Muscle layer of colon (tissue), 2 donors: ENCODE measurements around the gene LRRC37A3.
"Not testable (repeated sequence)": the region's sequence is repeated elsewhere in the genome, so short reads cannot be mapped to it uniquely, and the experiment has no call there.

ENCODE experiments used
- H3K27ac ChIP-seq: one replicate; pipeline ENCODE4 v1.7.0; 2013; ENCODE audit warnings: low read depth, mild to moderate bottlenecking, low read length, moderate library complexity
- H3K27me3 ChIP-seq, 2 donors: one replicate each; pipeline ENCODE4 v1.7.0; 2013; ENCODE audit warnings: low read length in 2 of 2, mild to moderate bottlenecking in 2 of 2; ENCODE audit not compliant: insufficient read depth in 2 of 2, control insufficient read depth in 1 of 2
- H3K36me3 ChIP-seq: one replicate; pipeline ENCODE4 v1.7.0; 2013; ENCODE audit warnings: mild to moderate bottlenecking, low read length; ENCODE audit not compliant: insufficient read depth
- H3K4me1 ChIP-seq: one replicate; pipeline ENCODE4 v1.7.0; 2013; ENCODE audit warnings: mild to moderate bottlenecking, low read length; ENCODE audit not compliant: insufficient read depth
- H3K4me3 ChIP-seq, 2 donors: one replicate each; pipeline ENCODE4 v1.7.0; 2013; ENCODE audit warnings: low read length in 2 of 2, low read depth in 1 of 2, mild to moderate bottlenecking in 1 of 2, moderate library complexity in 1 of 2
- H3K9ac ChIP-seq: one replicate; pipeline ENCODE4 v1.7.0; 2013; ENCODE audit warnings: low read length
- H3K9me3 ChIP-seq: one replicate; pipeline ENCODE4 v1.7.0; 2013; ENCODE audit warnings: mild to moderate bottlenecking, low read length
- donor health status: abdominal sarcoma.
- donor health status: Adenocarcinoma of cecum.

The LRRC37A3 gene

DNA sequence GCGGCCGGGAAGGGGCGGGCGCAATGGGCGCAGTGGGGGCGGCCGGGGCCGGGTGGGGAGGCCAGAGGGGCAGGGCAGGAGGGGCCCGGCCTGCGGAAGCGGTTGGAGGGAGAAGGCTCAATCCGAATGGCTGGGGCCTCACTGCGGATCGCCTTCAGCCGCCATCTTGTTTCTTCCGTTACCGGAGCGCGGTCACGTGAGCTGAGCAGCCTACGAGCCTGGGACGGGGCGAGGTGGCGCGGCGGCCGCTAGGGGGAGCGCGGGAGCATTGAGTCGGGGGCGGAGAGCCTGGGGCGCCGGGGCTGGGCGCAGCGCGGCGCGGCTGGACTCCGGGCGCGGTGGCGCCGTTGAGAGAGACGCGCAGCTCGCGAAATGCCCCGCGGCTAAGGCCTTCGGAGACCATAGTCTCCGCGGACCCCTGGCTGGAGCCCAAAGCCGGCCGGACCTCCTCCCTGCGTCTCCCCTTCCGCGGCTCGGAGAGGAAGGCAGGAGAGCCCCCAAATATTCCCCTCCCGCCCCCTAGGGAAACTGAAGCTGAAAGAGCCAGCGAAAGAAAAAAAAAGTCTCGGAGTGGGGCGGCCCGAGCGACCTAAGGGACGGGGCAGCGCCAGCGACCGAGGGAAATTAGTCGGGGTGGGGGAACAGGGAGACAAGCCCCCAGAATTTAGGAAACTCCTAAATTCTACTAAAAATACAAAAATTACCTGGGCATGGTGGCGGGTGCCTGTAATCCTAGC, at the start of gene LRRC37A3:
TSS of gene LRRC37A3 (minus strand) at position 190 of the 737 bp plus-strand sequence. CDS start 22,221 bp downstream, outside the sequence.
- H3K9me3 ChIP-seq, H3K9ac ChIP-seq, H3K4me1 ChIP-seq, H3K36me3 ChIP-seq, H3K27me3 ChIP-seq: not testable (repeated sequence)
- Histone ChIP-seq H3K4me3 (peak within 1 kb of the TSS; percentile 60 to 87), H3K27ac (peak within 1 kb of the TSS; percentile 78)

DNA sequence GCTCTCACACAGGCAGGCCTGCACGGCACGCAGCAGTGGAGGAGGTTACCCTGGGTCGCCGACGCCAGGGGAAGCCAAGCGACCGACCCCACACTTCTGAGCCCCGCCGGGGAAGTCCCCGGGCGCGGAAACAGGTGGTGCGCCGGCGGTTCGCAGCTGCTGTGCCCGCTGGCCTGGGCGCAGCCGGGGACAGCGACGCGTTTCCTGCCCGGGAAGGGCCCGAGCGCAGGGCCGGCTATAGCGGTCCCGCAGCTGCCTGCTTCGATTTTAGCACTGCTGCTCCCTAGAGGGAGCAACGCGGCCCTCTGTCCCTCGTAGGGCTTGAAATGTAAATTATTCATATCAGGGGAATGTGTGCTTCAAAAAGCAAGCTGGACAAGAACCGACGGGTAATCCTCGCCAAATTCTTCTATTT, 46.6 kb upstream of the LRRC37A3 start:
- H3K4me1 ChIP-seq = peaks cover 12% of the 10 kb centered on the region
- not testable (repeated sequence) for H3K4me3 ChIP-seq, H3K27me3 ChIP-seq, H3K27ac ChIP-seq, H3K36me3 ChIP-seq, H3K9me3 ChIP-seq, H3K9ac ChIP-seq

DNA sequence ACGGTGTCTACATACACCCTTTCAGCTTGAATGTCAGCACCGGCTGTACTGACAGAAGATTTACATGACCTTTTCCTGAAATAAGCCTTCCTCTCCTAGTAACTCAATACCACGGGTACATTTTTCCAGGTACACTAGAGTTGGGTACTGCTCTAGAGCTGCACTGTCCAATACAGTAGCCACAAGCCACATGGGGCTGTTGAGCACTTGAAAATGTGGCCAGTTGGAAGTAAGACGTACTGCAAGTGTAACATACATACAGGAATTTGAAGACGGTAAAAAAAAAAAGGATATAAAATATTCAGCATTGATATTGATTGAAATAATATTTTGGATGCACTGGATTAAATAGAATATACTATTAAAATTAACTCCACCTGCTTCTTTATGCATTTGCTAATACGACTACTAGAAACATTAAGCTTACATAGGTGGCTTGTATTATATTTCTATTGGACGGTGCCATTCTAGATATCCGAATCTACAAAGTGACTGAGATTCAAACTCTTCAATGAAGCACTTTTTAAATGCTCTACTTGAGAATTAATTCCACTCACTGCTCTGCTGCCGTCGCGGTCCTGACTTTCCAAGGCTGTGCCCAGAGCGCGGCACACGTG, 46.1 kb upstream of the LRRC37A3 start:
- H3K4me1 ChIP-seq = peaks cover 12% of the 10 kb centered on the region
- H3K27ac ChIP-seq, H3K4me3 ChIP-seq, H3K9me3 ChIP-seq, H3K9ac ChIP-seq, H3K36me3 ChIP-seq, H3K27me3 ChIP-seq: not testable (repeated sequence)

DNA sequence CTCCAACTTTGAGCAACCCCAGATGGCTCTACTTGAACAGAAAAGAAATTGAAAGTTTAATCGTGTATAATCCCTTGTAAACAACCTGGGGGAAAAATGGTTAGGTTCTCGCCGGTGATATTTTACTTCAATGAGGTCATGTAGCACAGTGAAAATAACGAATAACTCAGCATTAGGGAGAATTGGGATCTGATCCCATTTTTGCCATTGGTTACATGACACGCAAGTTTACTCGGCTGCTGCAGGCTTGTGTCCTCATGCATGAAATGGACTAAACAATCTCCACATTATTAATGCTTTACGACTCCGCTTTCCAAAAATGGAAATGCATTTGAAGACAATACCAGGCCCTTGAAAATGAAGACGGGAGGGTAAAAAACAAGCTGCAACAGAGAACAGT, 45.5 kb upstream of the LRRC37A3 start:
- Histone ChIP-seq H3K9ac (no peak overlapping the region), H3K27me3 (no peaks in the 10 kb centered on the region), H3K4me3 (no peak overlapping the region), H3K9me3 (no peaks in the 10 kb centered on the region), H3K27ac (no peak overlapping the region), H3K4me1 (peaks cover 12% of the 10 kb centered on the region), H3K36me3 (no peaks in the 10 kb centered on the region)

DNA sequence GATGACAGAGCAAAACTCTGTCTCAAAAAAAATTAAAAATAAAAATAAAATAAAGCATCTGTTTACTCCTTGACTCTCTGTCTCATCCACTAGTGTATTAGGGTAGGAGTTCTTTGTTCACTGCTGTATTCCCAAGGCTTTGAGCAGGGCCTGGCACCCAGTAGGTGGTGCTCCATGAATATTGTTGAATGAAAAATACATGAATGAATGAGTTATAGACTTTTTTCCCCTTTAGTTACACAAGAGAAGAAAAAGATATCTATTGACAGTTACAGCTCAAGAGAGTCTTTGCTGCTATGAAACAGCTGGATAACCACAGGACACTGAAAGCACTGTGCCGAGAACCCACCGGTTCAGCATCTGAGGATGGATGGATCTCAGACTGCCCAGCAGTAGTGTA, 44.5 kb upstream of the LRRC37A3 start:
- not testable (repeated sequence) for H3K27ac ChIP-seq
- H3K4me1 ChIP-seq = peaks cover 12% of the 10 kb centered on the region

DNA sequence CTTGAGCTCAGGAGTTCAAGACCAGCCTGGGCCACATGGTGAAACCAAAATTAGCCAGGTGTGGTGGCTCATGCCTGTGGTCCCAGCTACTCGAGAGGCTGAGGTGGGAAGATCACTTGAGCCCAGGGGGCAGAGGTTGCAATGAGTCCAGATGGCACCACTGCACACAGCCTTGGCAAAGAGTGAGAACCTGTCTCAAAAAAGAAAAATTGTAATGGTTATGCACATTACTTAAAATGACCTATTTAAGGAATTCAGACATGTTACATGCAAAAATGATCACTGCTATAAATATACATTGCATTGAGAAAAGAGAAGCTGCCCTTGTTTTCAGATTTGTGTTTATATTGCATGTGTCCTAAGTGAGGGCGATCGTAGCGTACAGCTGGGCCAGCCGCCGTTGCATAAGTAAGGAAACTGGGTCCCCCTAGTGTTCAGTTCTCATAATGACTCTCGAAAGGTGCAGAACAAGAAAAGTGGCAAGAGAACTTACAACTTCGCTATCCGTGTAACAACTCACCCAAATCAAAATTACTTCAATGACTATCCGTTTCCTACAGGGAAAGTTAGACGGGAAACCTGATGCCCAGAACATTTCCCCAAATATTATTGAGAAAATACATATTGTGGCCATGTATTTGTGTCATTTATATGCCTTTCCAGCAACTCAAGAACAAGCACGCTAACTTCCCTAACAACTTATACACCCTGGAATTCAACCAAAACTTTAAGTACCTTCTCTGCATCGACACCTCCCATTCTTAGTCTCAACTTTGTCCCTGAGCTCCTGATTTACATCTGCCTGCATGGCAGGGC, 42.5 kb upstream of the LRRC37A3 start:
- H3K27ac ChIP-seq = peak overlapping the region; percentile 24
- not testable (repeated sequence) for H3K9me3 ChIP-seq, H3K36me3 ChIP-seq, H3K27me3 ChIP-seq, H3K9ac ChIP-seq
- H3K4me3 ChIP-seq = peak overlapping the region in 1 of 2 donors; percentile 7
- peaks cover 12% of the 10 kb centered on the region for H3K4me1 ChIP-seq

More for the DNA sequence above, 44.5 kb upstream of the LRRC37A3 start:
- H3K9me3 ChIP-seq, H3K9ac ChIP-seq, H3K27me3 ChIP-seq, H3K4me3 ChIP-seq, H3K36me3 ChIP-seq: not testable (repeated sequence)

DNA sequence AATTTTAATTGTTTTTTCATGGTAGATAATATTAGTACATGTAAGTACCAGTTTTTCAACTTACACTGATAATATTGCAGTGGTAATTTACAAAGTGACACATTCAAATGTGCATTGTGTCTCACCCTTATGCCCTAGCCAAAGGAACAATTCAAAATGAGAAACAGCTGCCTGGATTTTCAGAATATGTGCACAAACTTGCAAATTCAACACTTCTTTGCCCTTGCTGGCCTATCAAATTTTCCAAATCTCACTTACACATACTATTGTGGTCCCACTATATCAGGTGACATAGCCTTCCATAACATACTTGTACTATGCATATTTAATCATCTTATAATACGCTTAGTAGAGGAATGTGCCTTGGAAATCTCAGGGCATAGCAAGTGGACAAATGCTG, 32.6 kb upstream of the LRRC37A3 start:
- H3K9me3 ChIP-seq = no peaks in the 10 kb centered on the region
- H3K27ac ChIP-seq = no peak overlapping the region
- H3K4me3 ChIP-seq = no peak overlapping the region
- H3K36me3 ChIP-seq = no peaks in the 10 kb centered on the region
- no peaks in the 10 kb centered on the region for H3K4me1 ChIP-seq
- no peak overlapping the region for H3K9ac ChIP-seq
- no peaks in the 10 kb centered on the region for H3K27me3 ChIP-seq

DNA sequence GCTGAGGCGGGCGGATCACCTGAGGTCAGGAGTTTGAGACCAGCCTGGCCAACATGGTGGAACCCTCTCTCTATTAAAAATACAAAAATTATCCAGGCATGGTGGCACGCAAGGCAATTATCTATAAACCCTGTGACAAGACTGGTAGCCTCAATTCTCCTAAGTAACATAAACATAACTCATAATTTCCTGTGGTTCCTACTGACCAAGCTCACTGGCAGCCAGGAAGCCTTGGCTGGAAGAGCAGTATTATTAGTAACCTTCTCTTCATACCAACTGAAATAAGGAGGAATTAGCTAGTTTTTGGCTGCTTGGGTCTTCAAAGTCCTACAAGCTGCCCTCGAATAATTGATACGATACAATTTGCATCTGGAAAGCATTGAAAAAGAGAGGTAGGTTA, 31.6 kb upstream of the LRRC37A3 start:
- Histone ChIP-seq H3K27ac (no peak overlapping the region), H3K4me1 (no peaks in the 10 kb centered on the region), H3K4me3 (no peak overlapping the region), H3K36me3 (no peaks in the 10 kb centered on the region), H3K9me3 (no peaks in the 10 kb centered on the region), H3K27me3 (no peaks in the 10 kb centered on the region), H3K9ac (no peak overlapping the region)

DNA sequence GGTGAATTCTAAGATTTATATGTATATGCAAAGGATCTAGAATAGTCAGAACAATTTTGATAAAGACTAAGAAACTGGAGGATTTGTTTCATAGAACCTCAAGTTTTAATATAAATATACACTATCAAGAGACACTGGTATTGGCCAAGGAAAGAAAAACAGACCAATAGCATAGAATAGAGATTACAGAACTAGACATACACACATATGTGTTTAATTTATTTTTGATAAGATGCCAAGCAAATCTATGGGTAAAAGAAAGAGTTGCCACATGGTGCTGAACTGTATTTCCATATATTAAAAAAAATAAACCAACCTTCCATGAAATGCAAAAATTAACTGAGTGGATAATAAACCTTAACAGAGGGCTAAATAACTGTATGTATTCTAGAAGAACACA, 27.9 kb upstream of the LRRC37A3 start:
- H3K4me3 ChIP-seq = no peak overlapping the region
- H3K9ac ChIP-seq = no peak overlapping the region
- no peaks in the 10 kb centered on the region for H3K27me3 ChIP-seq
- no peak overlapping the region for H3K27ac ChIP-seq
- no peaks in the 10 kb centered on the region for H3K4me1 ChIP-seq
- no peaks in the 10 kb centered on the region for H3K36me3 ChIP-seq
- H3K9me3 ChIP-seq = no peaks in the 10 kb centered on the region

DNA sequence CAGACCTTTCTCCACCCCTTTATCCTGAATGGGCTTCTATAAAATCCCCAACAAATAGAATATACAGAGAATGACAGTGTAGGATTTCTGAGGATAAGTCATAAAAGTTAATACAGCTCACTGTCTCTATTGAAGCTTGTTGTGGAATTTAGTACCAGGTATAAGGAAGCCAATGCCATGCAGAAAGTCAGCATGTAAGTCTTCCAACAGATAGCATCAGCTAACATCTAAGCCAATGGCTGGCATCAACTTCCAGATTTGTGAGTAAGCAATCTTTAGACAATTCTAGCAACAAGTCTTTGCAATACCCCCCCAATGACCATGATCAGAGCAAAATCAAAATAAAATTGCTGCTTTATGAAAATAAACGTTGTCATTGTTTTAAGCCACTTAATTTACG, 22.5 kb upstream of the LRRC37A3 start:
- Histone ChIP-seq H3K27me3 (no peaks in the 10 kb centered on the region), H3K4me3 (no peak overlapping the region), H3K27ac (no peak overlapping the region), H3K9me3 (no peaks in the 10 kb centered on the region), H3K9ac (no peak overlapping the region), H3K4me1 (no peaks in the 10 kb centered on the region), H3K36me3 (no peaks in the 10 kb centered on the region)

DNA sequence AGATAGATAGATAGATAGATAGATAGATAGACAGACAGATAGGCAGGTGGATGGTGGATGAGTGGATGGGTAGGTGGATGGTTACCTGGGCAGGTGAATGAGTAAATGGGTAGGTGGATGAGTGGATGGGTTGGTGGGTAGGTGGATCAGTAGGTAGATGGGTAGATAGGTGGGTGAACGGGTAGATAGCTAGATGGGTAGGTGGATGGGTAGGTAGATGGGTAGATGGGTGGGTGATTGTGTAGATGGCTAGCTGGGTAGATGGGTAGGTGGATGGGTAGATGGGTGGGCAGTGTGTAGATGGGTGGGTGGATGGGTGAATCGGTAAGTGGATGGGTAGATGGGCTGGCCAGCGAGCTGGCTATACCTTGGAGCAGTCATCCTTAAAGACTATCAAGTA, 21.8 kb upstream of the LRRC37A3 start:
- Histone ChIP-seq H3K4me3 (no peak overlapping the region), H3K9ac (no peak overlapping the region), H3K36me3 (no peaks in the 10 kb centered on the region), H3K27me3 (no peaks in the 10 kb centered on the region), H3K9me3 (no peaks in the 10 kb centered on the region), H3K27ac (no peak overlapping the region), H3K4me1 (no peaks in the 10 kb centered on the region)
